DOHH2 (cell line): Measurements from ENCODE around the gene HTR6.

Experiments
- EZH2phosphoT487 ChIP-seq: fragments of 200-600 bp; sonication (generic); IDR thresholded peaks from 2 replicates; pipeline ENCODE4 v1.6.1; 2017; ENCODE audit warnings: borderline replicate concordance, mild to moderate bottlenecking, antibody characterized with exemption, low read length, moderate library complexity, mixed read lengths
- TF ChIP-seq, protein P1 (sequence below): fragments of 200-600 bp; sonication (generic); IDR thresholded peaks from one replicate; pipeline ENCODE4 v1.5.1; 2014; ENCODE audit warnings: antibody characterized with exemption, mild to moderate bottlenecking, low read depth, low read length; ENCODE audit not compliant: poor library complexity, severe bottlenecking

DNA sequence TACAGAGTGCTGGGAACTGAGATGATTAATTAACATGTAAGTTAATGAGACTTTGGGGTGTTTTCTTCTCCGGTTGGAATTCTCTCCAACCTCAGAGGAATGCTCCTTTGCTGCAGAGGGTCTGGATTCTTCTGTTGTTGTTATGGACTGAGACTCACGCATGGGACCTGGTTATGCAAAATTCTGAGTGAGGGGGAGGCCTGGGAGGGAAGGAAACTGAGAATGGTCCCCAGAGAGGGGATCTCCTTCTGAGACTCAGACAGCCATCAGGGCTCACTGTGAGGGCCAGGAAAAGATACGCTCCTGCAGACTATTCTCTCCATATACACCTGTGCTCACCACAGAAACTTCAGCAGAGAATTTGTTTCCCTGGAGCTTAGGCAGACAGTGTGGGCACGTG lies 56.3 kb downstream of the HTR6 start:
- TF ChIP-seq, protein P1, sequence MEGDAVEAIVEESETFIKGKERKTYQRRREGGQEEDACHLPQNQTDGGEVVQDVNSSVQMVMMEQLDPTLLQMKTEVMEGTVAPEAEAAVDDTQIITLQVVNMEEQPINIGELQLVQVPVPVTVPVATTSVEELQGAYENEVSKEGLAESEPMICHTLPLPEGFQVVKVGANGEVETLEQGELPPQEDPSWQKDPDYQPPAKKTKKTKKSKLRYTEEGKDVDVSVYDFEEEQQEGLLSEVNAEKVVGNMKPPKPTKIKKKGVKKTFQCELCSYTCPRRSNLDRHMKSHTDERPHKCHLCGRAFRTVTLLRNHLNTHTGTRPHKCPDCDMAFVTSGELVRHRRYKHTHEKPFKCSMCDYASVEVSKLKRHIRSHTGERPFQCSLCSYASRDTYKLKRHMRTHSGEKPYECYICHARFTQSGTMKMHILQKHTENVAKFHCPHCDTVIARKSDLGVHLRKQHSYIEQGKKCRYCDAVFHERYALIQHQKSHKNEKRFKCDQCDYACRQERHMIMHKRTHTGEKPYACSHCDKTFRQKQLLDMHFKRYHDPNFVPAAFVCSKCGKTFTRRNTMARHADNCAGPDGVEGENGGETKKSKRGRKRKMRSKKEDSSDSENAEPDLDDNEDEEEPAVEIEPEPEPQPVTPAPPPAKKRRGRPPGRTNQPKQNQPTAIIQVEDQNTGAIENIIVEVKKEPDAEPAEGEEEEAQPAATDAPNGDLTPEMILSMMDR = no peak
- TF ChIP-seq EZH2phosphoT487 = no peak
